Hepatocyte (in vitro differentiated cells): ENCODE measurements around the gene USP11. TPM values are rescaled to one million over a fixed set of nuclear protein-coding genes. Genes with fewer than 3 reads are reported as not detected.

Experiments
- DNase-seq: peaks from one replicate; pipeline ENCODE4 v3.0.0-alpha.2; 2016; ENCODE audit warnings: low spot score
- H2AFZ ChIP-seq: fragments of 200-600 bp; sonication (generic); 2 replicates; pipeline ENCODE4 v1.6.0; 2016; ENCODE audit warnings: antibody characterized with exemption, mild to moderate bottlenecking
- H3K27ac ChIP-seq: fragments of 200-600 bp; sonication (generic); 2 replicates; pipeline ENCODE4 v1.5.1; 2016; ENCODE audit warnings: mild to moderate bottlenecking
- H3K27me3 ChIP-seq: fragments of 200-600 bp; sonication (generic); 2 replicates; pipeline ENCODE4 v1.6.1; 2016
- H3K36me3 ChIP-seq: fragments of 200-600 bp; sonication (generic); replicated peaks from 2 replicates; pipeline ENCODE4 v1.5.1; 2016; ENCODE audit warnings: low read depth; ENCODE audit not compliant: insufficient read depth
- H3K4me1 ChIP-seq: fragments of 200-600 bp; sonication (generic); 2 replicates; pipeline ENCODE4 v1.5.1; 2016; ENCODE audit warnings: mild to moderate bottlenecking, moderate library complexity; ENCODE audit not compliant: insufficient read depth
- H3K4me2 ChIP-seq: fragments of 200-600 bp; sonication (generic); 2 replicates; pipeline ENCODE4 v1.6.0; 2016
- H3K4me3 ChIP-seq: fragments of 200-600 bp; sonication (generic); 2 replicates; pipeline ENCODE4 v1.5.1; 2016; ENCODE audit warnings: mild to moderate bottlenecking
- H3K79me2 ChIP-seq: fragments of 200-600 bp; sonication (generic); 2 replicates; pipeline ENCODE4 v1.6.0; 2017; ENCODE audit warnings: mild to moderate bottlenecking
- H3K9me2 ChIP-seq: fragments of 200-600 bp; sonication (generic); replicated peaks from 2 replicates; pipeline ENCODE4 v1.6.0; 2017; ENCODE audit warnings: mild to moderate bottlenecking; ENCODE audit not compliant: insufficient read depth
- H3K9me3 ChIP-seq: fragments of 200-600 bp; sonication (generic); 2 replicates; pipeline ENCODE4 v1.5.1; 2016; ENCODE audit warnings: low read depth, mild to moderate bottlenecking
- H4K20me1 ChIP-seq: fragments of 200-600 bp; sonication (generic); 2 replicates; pipeline ENCODE4 v1.6.0; 2016; ENCODE audit warnings: mild to moderate bottlenecking; ENCODE audit not compliant: insufficient read depth, poor library complexity, severe bottlenecking
- CTCF ChIP-seq: fragments of 200-600 bp; sonication (generic); IDR thresholded peaks from 2 replicates; pipeline ENCODE4 v1.5.1; 2016; ENCODE audit warnings: antibody characterized with exemption, mild to moderate bottlenecking; ENCODE audit not compliant: poor library complexity
- EZH2 ChIP-seq: fragments of 200-600 bp; sonication (generic); IDR thresholded peaks from 2 replicates; pipeline ENCODE4 v1.6.1; 2016; ENCODE audit warnings: antibody characterized with exemption, mild to moderate bottlenecking, borderline replicate concordance
- EZH2phosphoT487 ChIP-seq: fragments of 200-600 bp; sonication (generic); IDR thresholded peaks from one replicate; pipeline ENCODE4 v1.6.1; 2018; ENCODE audit warnings: antibody characterized with exemption, mild to moderate bottlenecking, low read depth, moderate library complexity; ENCODE audit not compliant: unreplicated experiment, severe bottlenecking
- WGBS: methylation state at CpG from one replicate; pipeline ENCODE4 v1.1.6; 2016; ENCODE audit warnings: low lambda C conversion rate; ENCODE audit errors: missing lambda C conversion rate; 5-methylcytosine and 5-hydroxymethylcytosine counted together
- polyA plus RNA-seq: library from polyadenylated mRNA; unstranded; fragments of >200 nt; fragmentation: Nextera tagmentation; extraction: Ambion mirVana; gene quantifications from 2 replicates; pipeline ENCODE4 v1.2.1, GENCODE V29; 2016
- total RNA-seq: library from RNA; depleted of rRNA; stranded (reverse); fragments of >200 nt; gene quantifications from 2 replicates; pipeline ENCODE4 v1.2.3, GENCODE V29; 2014

Gene USP11
- total and polyA plus RNA-seq, 2 experiments from 2014 or later = 89.2 to 199 TPM

GRCh38 chrX:47186096-47186740 lies 46.6 kb upstream of the USP11 start:
- no peaks in the 10 kb centered on the region for H4K20me1 ChIP-seq
- TF ChIP-seq EZH2phosphoT487 = no peak
- TF ChIP-seq CTCF = no peak
- TF ChIP-seq EZH2 = no peak
- no peaks in the 10 kb centered on the region for H3K36me3 ChIP-seq
- H2AFZ ChIP-seq = no peak overlapping the region
- H3K4me3 ChIP-seq = no peak overlapping the region
- no peaks in the 10 kb centered on the region for H3K27me3 ChIP-seq
- H3K4me1 ChIP-seq = no peaks in the 10 kb centered on the region
- H3K79me2 ChIP-seq = no peaks in the 10 kb centered on the region
- no peak overlapping the region for H3K27ac ChIP-seq
- no peak for DNase-seq
- H3K9me2 ChIP-seq = no peaks in the 10 kb centered on the region
- WGBS = 91% methylated on average over 22 of the region's 27 CpGs
- H3K4me2 ChIP-seq = no peak overlapping the region
- no peaks in the 10 kb centered on the region for H3K9me3 ChIP-seq

- H4K20me1 ChIP-seq = no peaks in the 10 kb centered on the region
- H3K4me2 ChIP-seq = no peak overlapping the region
- H3K79me2 ChIP-seq = peaks cover 6% of the 10 kb centered on the region
- H3K4me1 ChIP-seq = peaks cover 6% of the 10 kb centered on the region
- H3K9me2 ChIP-seq = no peaks in the 10 kb centered on the region
- H3K27ac ChIP-seq = no peak overlapping the region
- no peaks in the 10 kb centered on the region for H3K36me3 ChIP-seq
- no peaks in the 10 kb centered on the region for H3K27me3 ChIP-seq
- TF ChIP-seq EZH2 = no peak
- no peak for TF ChIP-seq EZH2phosphoT487
- no peak for TF ChIP-seq CTCF
- H2AFZ ChIP-seq = no peak overlapping the region
- WGBS = 92% methylated on average over 4 of the region's 4 CpGs
- no peak overlapping the region for H3K4me3 ChIP-seq
- no peaks in the 10 kb centered on the region for H3K9me3 ChIP-seq
- DNase-seq = no peak
Measured at GRCh38 chrX:47187106-47187677, 45.6 kb upstream of the USP11 start.

GRCh38 chrX:47189906-47190305 lies 42.9 kb upstream of the USP11 start:
- 85% methylated on average over 19 of the region's 19 CpGs for WGBS
- DNase-seq = no peak
- H3K4me2 ChIP-seq = no peak overlapping the region

More at GRCh38 chrX:47189906-47190305, 42.9 kb upstream of the USP11 start:
- Histone ChIP-seq H3K79me2 (peaks cover 17% of the 10 kb centered on the region), H3K27me3 (no peaks in the 10 kb centered on the region), H3K27ac (no peak overlapping the region), H3K4me1 (peaks cover 11% of the 10 kb centered on the region), H3K36me3 (no peaks in the 10 kb centered on the region), H3K9me3 (no peaks in the 10 kb centered on the region), H2AFZ (no peak overlapping the region), H3K9me2 (no peaks in the 10 kb centered on the region), H4K20me1 (peaks cover 2% of the 10 kb centered on the region), H3K4me3 (no peak overlapping the region)
- TF ChIP-seq CTCF (no peak), EZH2 (no peak), EZH2phosphoT487 (no peak)
